HepG2 (cell line): ENCODE data around the gene TMEM62. TPM values are rescaled to one million over a fixed set of nuclear protein-coding genes. Genes with fewer than 3 reads are reported as not detected.
A peak's percentile ranks its signal among the peaks of the same experiment; 100 is the strongest.

ENCODE experiments used
- ARNT ChIP-seq: fragments of 450-650 bp; IDR thresholded peaks from 2 replicates; pipeline ENCODE4 v1.6.1; 2017
- CBX5 ChIP-seq: sonication (generic); formaldehyde crosslinking; IDR thresholded peaks from 2 replicates; pipeline ENCODE4 v1.4.0; 2020; ENCODE audit warnings: missing genetic modification reagents, borderline replicate concordance
- EZH2 ChIP-seq: conservative IDR thresholded peaks from 2 replicates; pipeline ENCODE4 v1.6.1; 2012; ENCODE audit warnings: mild to moderate bottlenecking, low read depth, low read length, moderate library complexity
- FLYWCH1 ChIP-seq: sonication (generic); formaldehyde crosslinking; IDR thresholded peaks from 2 replicates; pipeline ENCODE4 v1.8.1; 2023; ENCODE audit warnings: mild to moderate bottlenecking, missing genetic modification reagents
- NAIF1 ChIP-seq: sonication (generic); formaldehyde crosslinking; IDR thresholded peaks from 2 replicates; pipeline ENCODE4 v1.5.0; 2020; ENCODE audit warnings: mild to moderate bottlenecking, missing genetic modification reagents, borderline replicate concordance
- NFATC3 ChIP-seq: sonication (generic); formaldehyde crosslinking; IDR thresholded peaks from 2 replicates; pipeline ENCODE4 v1.5.1; 2020; ENCODE audit warnings: mild to moderate bottlenecking, missing genetic modification reagents
- NKX3-1 ChIP-seq: sonication (generic); formaldehyde crosslinking; IDR thresholded peaks from 2 replicates; pipeline ENCODE4 v1.5.0; 2020; ENCODE audit warnings: missing genetic modification reagents
- SSRP1 ChIP-seq: IDR thresholded peaks from 2 replicates; pipeline ENCODE4 v1.6.1; 2016; ENCODE audit warnings: control low read depth
- STAT6 ChIP-seq: sonication (generic); formaldehyde crosslinking; IDR thresholded peaks from 2 replicates; pipeline ENCODE4 v1.4.0; 2020; ENCODE audit warnings: missing genetic modification reagents, mild to moderate bottlenecking, borderline replicate concordance
- TSC22D2 ChIP-seq: sonication (generic); formaldehyde crosslinking; IDR thresholded peaks from 2 replicates; pipeline ENCODE4 v1.5.1; 2020; ENCODE audit warnings: missing genetic modification reagents, mild to moderate bottlenecking, borderline replicate concordance
- ZBTB21 ChIP-seq: sonication (generic); formaldehyde crosslinking; IDR thresholded peaks from 2 replicates; pipeline ENCODE4 v1.4.0; 2020; ENCODE audit warnings: missing genetic modification reagents
- ZFYVE20 ChIP-seq: sonication (generic); formaldehyde crosslinking; IDR thresholded peaks from 2 replicates; pipeline ENCODE4 v1.8.0; 2023; ENCODE audit warnings: low read depth, mild to moderate bottlenecking, moderate library complexity, missing genetic modification reagents, borderline replicate concordance
- ZNF160 ChIP-seq: sonication (generic); formaldehyde crosslinking; IDR thresholded peaks from 2 replicates; pipeline ENCODE4 v1.8.0; 2022; ENCODE audit warnings: mild to moderate bottlenecking, inconsistent platforms, missing genetic modification reagents
- ZNF337 ChIP-seq: sonication (generic); formaldehyde crosslinking; IDR thresholded peaks from 2 replicates; pipeline ENCODE4 v1.5.1; 2020; ENCODE audit warnings: missing genetic modification reagents, low read depth, mild to moderate bottlenecking, borderline replicate concordance
- ZNF563 ChIP-seq: sonication (generic); formaldehyde crosslinking; IDR thresholded peaks from 2 replicates; pipeline ENCODE4 v1.8.0; 2022; ENCODE audit warnings: mild to moderate bottlenecking, moderate library complexity, missing genetic modification reagents
- ZNF570 ChIP-seq: sonication (generic); formaldehyde crosslinking; IDR thresholded peaks from 2 replicates; pipeline ENCODE4 v1.4.0; 2020; ENCODE audit warnings: mild to moderate bottlenecking, missing genetic modification reagents, borderline replicate concordance
- ZNF737 ChIP-seq: sonication (generic); formaldehyde crosslinking; IDR thresholded peaks from 2 replicates; pipeline ENCODE4 v1.5.0; 2020; ENCODE audit warnings: missing genetic modification reagents, mild to moderate bottlenecking, borderline replicate concordance
- ZNF747 ChIP-seq: sonication (generic); formaldehyde crosslinking; IDR thresholded peaks from 2 replicates; pipeline ENCODE4 v1.8.1; 2023; ENCODE audit warnings: missing genetic modification reagents, mild to moderate bottlenecking, borderline replicate concordance
- ZNF749 ChIP-seq: sonication (generic); formaldehyde crosslinking; IDR thresholded peaks from 2 replicates; pipeline ENCODE4 v1.8.0; 2022; ENCODE audit warnings: mild to moderate bottlenecking, missing genetic modification reagents, moderate library complexity, borderline replicate concordance
- ZNF775 ChIP-seq: sonication (generic); formaldehyde crosslinking; IDR thresholded peaks from 2 replicates; pipeline ENCODE4 v1.4.0; 2020; ENCODE audit warnings: missing genetic modification reagents, mild to moderate bottlenecking, moderate library complexity, borderline replicate concordance
- ZNF879 ChIP-seq: sonication (generic); formaldehyde crosslinking; IDR thresholded peaks from 2 replicates; pipeline ENCODE4 v1.8.1; 2023; ENCODE audit warnings: missing genetic modification reagents
- polyA plus RNA-seq, 8 experiments: library from polyadenylated mRNA; depleted of rRNA in 3 of 8; stranded (reverse) in 7 of 8; unstranded in 1 of 8; fragments of >200 nt; fragmentation: Illumina TruSeq in 4 of 8; extraction: Trizol in 4 of 8; gene quantifications; 2 replicates each; pipeline versions ENCODE4 v1.2.1 to v1.2.3, GENCODE V29; 2011 to 2016; ENCODE audit warnings: low read depth in 4 of 8, missing spikeins in 1 of 8, mixed read lengths in 1 of 8; ENCODE audit not compliant: insufficient read depth in 1 of 8
- total RNA-seq, 5 experiments: library from RNA; depleted of rRNA; stranded (reverse); fragments of >200 nt; fragmentation: Illumina TruSeq; extraction: Trizol; gene quantifications; 2 replicates each; pipeline ENCODE4 v1.2.3, GENCODE V29; 2016; ENCODE audit warnings: low read depth in 1 of 5
- TF ChIP-seq, protein P1 (sequence below): sonication (generic); formaldehyde crosslinking; IDR thresholded peaks from 2 replicates; pipeline ENCODE4 v1.5.1; 2020; ENCODE audit warnings: mild to moderate bottlenecking, missing genetic modification reagents

Gene TMEM62
- total and polyA plus RNA-seq, 2 of the 13 experiments (the other 11 are each of a cell fraction or from before 2014, with no cell fraction given), result 14.2 to 20.9 TPM

GRCh38 chr15:43132830-43133429 is 456 bp upstream of the TMEM62 start (continued):
- TF ChIP-seq ZNF747 (CRISPR knock-in tag) (no peak), ZNF749 (CRISPR knock-in tag) (no peak), NAIF1 (CRISPR knock-in tag) (0 out of 2 replicates have a peak, but pooled peaks have one; percentile 28), ZFYVE20 (CRISPR knock-in tag) (no peak), ZNF337 (CRISPR knock-in tag) (no peak), NFATC3 (CRISPR knock-in tag) (no peak), ZNF563 (CRISPR knock-in tag) (no peak; the same call in 1 of the 2 replicates), CBX5 (CRISPR knock-in tag) (no peak), STAT6 (CRISPR knock-in tag) (0 out of 2 replicates have a peak, but pooled peaks have one; percentile 13), ZNF570 (CRISPR knock-in tag) (no peak), SSRP1 (CRISPR knock-in tag) (0 out of 2 replicates have a peak, but pooled peaks have one; percentile 9), FLYWCH1 (CRISPR knock-in tag) (no peak), ZNF775 (CRISPR knock-in tag) (no peak), NKX3-1 (CRISPR knock-in tag) (no peak), ARNT (no peak), ZNF160 (no peak), ZNF737 (CRISPR knock-in tag) (no peak), ZNF879 (CRISPR knock-in tag) (no peak), ZBTB21 (CRISPR knock-in tag) (no peak), TSC22D2 (CRISPR knock-in tag) (no peak), EZH2 (no peak)
- TF ChIP-seq, protein P1, sequence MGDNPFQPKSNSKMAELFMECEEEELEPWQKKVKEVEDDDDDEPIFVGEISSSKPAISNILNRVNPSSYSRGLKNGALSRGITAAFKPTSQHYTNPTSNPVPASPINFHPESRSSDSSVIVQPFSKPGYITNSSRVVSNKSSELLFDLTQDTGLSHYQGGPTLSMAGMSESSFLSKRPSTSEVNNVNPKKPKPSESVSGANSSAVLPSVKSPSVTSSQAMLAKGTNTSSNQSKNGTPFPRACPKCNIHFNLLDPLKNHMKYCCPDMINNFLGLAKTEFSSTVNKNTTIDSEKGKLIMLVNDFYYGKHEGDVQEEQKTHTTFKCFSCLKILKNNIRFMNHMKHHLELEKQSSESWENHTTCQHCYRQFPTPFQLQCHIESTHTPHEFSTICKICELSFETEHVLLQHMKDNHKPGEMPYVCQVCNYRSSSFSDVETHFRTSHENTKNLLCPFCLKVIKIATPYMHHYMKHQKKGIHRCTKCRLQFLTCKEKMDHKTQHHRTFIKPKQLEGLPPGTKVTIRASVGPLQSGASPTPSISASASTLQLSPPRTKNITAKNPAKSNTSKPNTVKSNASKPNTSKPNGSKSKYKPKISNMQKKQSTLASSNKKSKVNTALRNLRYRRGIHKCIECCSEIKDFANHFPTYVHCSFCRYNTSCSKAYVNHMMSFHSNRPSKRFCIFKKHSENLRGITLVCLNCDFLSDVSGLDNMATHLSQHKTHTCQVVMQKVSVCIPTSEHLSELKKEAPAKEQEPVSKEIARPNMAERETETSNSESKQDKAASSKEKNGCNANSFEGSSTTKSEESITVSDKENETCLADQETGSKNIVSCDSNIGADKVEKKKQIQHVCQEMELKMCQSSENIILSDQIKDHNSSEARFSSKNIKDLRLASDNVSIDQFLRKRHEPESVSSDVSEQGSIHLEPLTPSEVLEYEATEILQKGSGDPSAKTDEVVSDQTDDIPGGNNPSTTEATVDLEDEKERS (CRISPR knock-in tag), result no peak; the same call in 1 of the 2 replicates
